ENCODE data around the gene RIPPLY1.

Gene RIPPLY1, protein sequence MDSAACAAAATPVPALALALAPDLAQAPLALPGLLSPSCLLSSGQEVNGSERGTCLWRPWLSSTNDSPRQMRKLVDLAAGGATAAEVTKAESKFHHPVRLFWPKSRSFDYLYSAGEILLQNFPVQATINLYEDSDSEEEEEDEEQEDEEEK

GRCh38 chrX:106903291-106903824, at the start of gene RIPPLY1:
Gene RIPPLY1 (minus strand): TSS chrX:106903341. CDS start chrX:106903287, 54 bp downstream.
- DNase-seq: no peak

GRCh38 chrX:106952538-106952937, 49.4 kb upstream of the RIPPLY1 start:
- no peak for DNase-seq

- no peak for DNase-seq
Measured at GRCh38 chrX:106952089-106952488, 48.9 kb upstream of the RIPPLY1 start.

DNA sequence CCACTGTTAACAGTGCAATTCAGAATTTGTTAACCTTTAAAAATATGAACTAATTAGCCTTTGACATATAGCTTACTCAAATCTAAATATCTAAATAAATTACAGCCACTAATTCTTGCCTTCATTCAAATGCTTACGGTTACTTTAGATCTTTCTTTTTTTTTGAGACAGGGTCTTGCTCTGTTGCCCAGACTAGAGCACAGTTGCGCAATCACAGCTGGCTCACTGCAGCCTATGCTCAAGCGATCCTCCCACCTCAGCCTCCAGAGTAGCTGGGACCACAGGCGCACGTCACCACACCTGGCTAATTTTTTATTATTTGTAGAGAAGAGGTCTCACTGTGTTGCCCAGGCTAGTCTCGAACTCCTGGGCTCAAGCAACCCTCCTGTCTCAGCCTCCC, 48.1 kb upstream of the RIPPLY1 start:
- DNase-seq: no peak

- no peak for DNase-seq
Measured at GRCh38 chrX:106950381-106950780, 47.2 kb upstream of the RIPPLY1 start.

- no peak for DNase-seq
Measured at GRCh38 chrX:106949366-106949765, 46.2 kb upstream of the RIPPLY1 start.

DNA sequence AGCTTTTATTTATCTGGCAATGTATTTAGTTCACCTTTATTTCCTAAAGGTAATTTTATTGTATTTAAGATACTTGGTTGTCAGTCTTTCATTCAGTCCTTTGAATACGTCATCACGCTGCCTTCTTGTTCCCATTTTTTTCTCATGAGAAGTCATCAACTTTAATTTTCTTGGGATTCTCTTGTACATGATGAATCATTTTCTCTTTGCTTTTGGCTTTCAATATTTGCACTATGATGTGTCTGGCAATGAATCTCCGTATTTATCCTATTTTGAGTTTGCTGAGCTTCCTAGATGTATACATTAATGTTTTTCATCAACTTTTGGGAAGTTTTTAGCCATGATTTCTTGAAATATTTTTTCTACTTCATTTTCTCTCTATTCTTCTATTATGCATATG, 45.5 kb upstream of the RIPPLY1 start:
- DNase-seq: no peak

DNA sequence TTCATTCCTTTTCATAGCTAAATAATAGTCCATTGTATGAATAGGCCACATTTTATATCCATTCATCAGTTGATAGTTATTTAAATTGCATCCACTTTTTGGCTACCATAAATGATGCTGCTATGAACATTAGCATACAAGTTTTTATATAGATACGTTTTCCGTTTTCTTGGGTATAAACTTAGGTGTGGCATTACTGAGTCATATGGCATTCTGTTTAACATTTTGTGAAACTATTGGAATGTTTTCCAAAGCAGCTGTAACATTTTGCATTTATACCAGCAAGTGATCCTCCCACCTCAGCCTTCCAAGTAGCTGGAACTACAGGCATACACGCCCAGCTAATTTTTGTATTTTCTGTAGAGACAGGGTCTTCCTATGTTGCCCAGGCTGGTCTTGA, 43.3 kb upstream of the RIPPLY1 start:
- DNase-seq: no peak

GRCh38 chrX:106940068-106940467, 36.9 kb upstream of the RIPPLY1 start:
- no peak for DNase-seq

- no peak for DNase-seq
Measured at GRCh38 chrX:106939566-106939965, 36.4 kb upstream of the RIPPLY1 start.

DNA sequence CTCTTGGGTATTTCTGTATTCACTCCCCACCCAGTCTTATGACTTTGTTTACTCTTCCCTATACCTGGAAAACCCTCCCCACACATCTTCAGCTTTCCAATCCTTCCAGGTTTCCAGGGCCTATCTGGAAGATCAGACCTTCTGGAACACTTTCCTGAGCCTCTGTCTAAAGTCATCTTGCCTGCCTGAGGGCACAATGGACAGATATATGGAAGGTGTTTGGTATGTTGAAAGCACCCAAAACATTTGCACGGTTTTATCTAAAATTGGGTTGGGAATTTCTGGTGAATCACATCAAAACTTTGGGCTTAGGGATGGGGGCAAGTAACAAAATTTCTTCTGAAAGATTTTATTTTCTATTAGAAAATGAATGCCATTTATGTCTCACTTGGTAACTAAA, 33.1 kb upstream of the RIPPLY1 start:
- DNase-seq: no peak

GRCh38 chrX:106935175-106935574, 32.0 kb upstream of the RIPPLY1 start:
- DNase-seq: no peak

- DNase-seq: no peak
Measured at GRCh38 chrX:106933538-106933961, 30.4 kb upstream of the RIPPLY1 start.

- no peak for DNase-seq
Measured at GRCh38 chrX:106932960-106933537, 29.9 kb upstream of the RIPPLY1 start.

DNA sequence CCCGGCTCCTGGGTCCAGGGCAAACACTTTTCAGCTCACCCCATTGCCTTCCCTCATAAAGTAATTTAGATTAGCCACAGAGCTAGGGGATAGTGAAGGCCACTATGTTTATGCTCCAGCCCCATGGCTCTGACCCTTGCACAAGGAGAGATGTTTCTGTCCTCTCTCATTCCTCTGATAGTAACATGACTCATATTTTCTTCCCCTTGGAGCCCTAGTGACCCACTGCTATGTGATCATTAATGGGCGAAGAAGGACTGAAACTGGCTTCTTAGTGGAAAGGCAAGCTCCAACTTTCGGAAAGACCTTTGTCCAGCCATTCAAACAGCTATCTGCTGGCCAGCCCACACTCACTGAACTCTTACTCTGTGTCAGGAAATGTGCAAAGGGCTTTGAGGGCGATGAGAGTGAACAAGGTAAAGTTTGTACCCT, 29.4 kb upstream of the RIPPLY1 start:
- DNase-seq: no peak

DNA sequence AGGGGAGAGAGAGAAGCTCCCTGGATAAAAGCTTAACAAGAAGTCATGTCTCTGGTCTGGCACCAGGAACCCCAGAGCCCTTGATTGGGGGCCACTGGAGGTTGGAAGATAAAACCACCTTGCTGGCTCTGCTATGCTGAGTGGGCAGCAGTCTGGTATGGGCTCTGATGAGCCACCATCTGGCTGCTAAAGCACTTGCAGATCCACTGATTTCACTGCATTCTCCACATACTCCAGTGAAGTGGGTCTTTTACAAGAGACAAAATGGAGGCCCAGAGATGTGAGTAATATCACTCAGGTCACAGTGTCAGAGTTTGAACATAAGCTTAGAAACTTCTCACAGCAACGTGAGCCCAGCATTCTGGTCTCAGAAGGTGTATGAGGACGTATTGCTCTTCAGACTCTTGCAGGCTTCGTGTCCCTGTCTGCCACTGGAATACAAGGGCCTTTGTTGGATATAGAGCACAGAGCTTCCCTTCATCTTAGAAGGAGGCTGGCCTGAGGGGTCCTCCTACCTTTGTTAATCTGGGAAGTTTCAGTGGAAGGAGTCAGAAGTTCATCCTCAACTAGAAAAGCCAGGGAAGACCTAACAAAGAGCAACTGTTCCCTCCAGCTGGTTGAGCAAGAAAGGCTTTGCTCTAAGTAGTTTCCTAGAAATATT, 28.8 kb upstream of the RIPPLY1 start:
- no peak for DNase-seq

GRCh38 chrX:106928227-106928626, 25.1 kb upstream of the RIPPLY1 start:
- DNase-seq: no peak

DNA sequence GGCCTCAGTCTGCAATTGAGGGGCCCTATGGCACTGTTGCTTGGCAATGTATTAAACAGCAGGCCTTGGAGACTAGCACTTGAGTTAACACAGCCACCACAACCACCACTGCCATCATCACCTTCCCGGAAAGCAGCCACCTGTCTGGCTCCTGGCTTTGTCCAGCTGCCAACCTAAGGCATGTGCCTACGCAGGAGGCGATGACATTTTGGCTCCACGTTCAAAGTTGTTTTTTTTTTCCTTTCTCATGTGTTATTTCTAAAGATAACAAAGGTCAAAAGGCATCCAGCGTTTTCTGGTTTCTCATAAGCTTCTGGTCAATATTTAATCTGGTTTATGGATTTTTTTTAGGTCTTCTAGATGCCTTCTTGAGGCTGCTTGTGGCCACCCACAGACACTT, 24.6 kb upstream of the RIPPLY1 start:
- no peak for DNase-seq

DNA sequence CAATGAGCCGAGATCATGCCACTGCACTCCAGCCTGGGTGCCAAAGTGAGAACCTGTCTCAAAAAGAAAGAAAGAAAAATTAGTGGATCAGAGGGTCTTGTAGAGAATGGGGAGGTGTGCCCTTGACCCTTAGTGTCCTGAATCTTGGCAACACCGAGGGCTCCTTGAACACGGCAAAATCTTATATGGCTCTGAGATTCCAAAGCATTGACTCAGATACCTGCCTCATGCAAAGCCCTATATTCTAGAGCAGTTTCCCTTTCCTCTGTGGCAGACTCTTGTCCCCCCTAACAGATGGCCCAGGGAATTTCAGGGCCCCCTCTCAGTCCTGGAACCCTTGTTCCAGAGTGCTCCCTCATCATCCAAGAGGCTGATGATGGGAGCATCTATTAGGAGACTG, 23.9 kb upstream of the RIPPLY1 start:
- no peak for DNase-seq

- no peak for DNase-seq
Measured at GRCh38 chrX:106921637-106922036, 18.5 kb upstream of the RIPPLY1 start.

GRCh38 chrX:106919932-106920452, 16.9 kb upstream of the RIPPLY1 start, which contains the start of gene CLDN2:
Gene CLDN2 (plus strand): TSS chrX:106920402. CDS start chrX:106928229, 7,827 bp downstream.
- no peak for DNase-seq

DNA sequence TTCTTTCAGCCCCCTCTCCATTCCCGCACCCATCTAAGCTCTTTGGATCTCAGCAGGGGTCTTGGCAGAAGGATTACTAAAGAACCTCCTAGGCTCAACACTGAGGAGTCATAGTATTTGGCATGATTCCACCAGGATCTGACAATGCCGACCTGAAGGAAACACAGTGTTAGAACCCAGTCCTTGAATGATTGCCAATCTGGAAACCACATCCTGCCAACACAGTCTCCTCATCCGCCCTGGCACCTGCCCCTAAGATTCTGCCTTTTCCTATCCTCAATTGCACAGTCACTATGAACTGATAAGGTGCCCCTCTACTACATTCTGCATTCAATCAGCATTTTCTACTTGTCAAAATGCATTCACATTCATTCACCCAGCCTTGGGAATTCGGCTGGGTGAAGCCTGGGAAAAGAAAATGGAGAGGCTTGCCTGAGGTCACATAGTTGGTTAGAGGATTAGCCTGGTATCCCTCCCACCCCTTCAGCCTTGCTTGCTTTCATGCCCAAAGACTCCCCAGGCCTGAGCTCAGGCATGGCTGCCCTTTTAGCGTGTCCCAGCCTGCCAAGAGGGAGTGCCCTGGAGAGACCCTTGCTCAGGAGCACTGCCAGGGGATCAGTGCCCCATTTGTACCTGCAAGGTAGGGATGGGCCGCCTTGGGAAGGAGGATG, 14.8 kb upstream of the RIPPLY1 start:
- no peak for DNase-seq

DNA sequence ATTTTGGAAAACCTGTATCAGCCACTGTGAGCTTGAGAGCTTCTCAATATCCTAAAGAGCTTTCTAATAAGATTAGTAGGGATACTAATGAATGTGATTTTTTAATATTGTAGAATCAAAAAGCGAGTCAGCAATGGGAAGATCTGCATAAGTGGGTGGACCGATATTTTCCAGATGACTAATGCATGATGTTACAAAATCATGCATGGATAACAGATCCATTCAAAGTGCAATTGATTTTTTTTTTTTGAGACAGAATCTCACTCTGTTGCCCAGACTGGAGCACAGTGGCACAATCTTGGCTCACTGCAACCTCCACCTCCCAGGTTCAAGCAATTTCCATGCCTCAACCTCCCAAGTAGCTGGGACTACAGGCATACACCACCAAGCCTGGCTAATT, 9.7 kb upstream of the RIPPLY1 start:
- no peak for DNase-seq

Measured in NK-92 treated with Interleukin-12 subunit alpha and Interleukin-12 subunit beta, amount 100 ng/mL, for 24 hours (cell line).